Hepatocyte (in vitro differentiated cells): ENCODE measurements around the gene TOR1AIP2. TPM values are rescaled to one million over a fixed set of nuclear protein-coding genes. Genes with fewer than 3 reads are reported as not detected.
"Not testable (repeated sequence)": the region's sequence is repeated elsewhere in the genome, so short reads cannot be mapped to it uniquely, and the experiment has no call there.

ENCODE experiments used
- DNase-seq: peaks from one replicate; pipeline ENCODE4 v3.0.0-alpha.2; 2016; ENCODE audit warnings: low spot score
- H2AFZ ChIP-seq: fragments of 200-600 bp; sonication (generic); 2 replicates; pipeline ENCODE4 v1.6.0; 2016; ENCODE audit warnings: antibody characterized with exemption, mild to moderate bottlenecking
- H3K27ac ChIP-seq: fragments of 200-600 bp; sonication (generic); 2 replicates; pipeline ENCODE4 v1.5.1; 2016; ENCODE audit warnings: mild to moderate bottlenecking
- H3K27me3 ChIP-seq: fragments of 200-600 bp; sonication (generic); 2 replicates; pipeline ENCODE4 v1.6.1; 2016
- H3K36me3 ChIP-seq: fragments of 200-600 bp; sonication (generic); replicated peaks from 2 replicates; pipeline ENCODE4 v1.5.1; 2016; ENCODE audit warnings: low read depth; ENCODE audit not compliant: insufficient read depth
- H3K4me1 ChIP-seq: fragments of 200-600 bp; sonication (generic); 2 replicates; pipeline ENCODE4 v1.5.1; 2016; ENCODE audit warnings: mild to moderate bottlenecking, moderate library complexity; ENCODE audit not compliant: insufficient read depth
- H3K4me2 ChIP-seq: fragments of 200-600 bp; sonication (generic); 2 replicates; pipeline ENCODE4 v1.6.0; 2016
- H3K4me3 ChIP-seq: fragments of 200-600 bp; sonication (generic); 2 replicates; pipeline ENCODE4 v1.5.1; 2016; ENCODE audit warnings: mild to moderate bottlenecking
- H3K79me2 ChIP-seq: fragments of 200-600 bp; sonication (generic); 2 replicates; pipeline ENCODE4 v1.6.0; 2017; ENCODE audit warnings: mild to moderate bottlenecking
- H3K9me2 ChIP-seq: fragments of 200-600 bp; sonication (generic); replicated peaks from 2 replicates; pipeline ENCODE4 v1.6.0; 2017; ENCODE audit warnings: mild to moderate bottlenecking; ENCODE audit not compliant: insufficient read depth
- H3K9me3 ChIP-seq: fragments of 200-600 bp; sonication (generic); 2 replicates; pipeline ENCODE4 v1.5.1; 2016; ENCODE audit warnings: low read depth, mild to moderate bottlenecking
- H4K20me1 ChIP-seq: fragments of 200-600 bp; sonication (generic); 2 replicates; pipeline ENCODE4 v1.6.0; 2016; ENCODE audit warnings: mild to moderate bottlenecking; ENCODE audit not compliant: insufficient read depth, poor library complexity, severe bottlenecking
- CTCF ChIP-seq: fragments of 200-600 bp; sonication (generic); IDR thresholded peaks from 2 replicates; pipeline ENCODE4 v1.5.1; 2016; ENCODE audit warnings: antibody characterized with exemption, mild to moderate bottlenecking; ENCODE audit not compliant: poor library complexity
- EZH2 ChIP-seq: fragments of 200-600 bp; sonication (generic); IDR thresholded peaks from 2 replicates; pipeline ENCODE4 v1.6.1; 2016; ENCODE audit warnings: antibody characterized with exemption, mild to moderate bottlenecking, borderline replicate concordance
- EZH2phosphoT487 ChIP-seq: fragments of 200-600 bp; sonication (generic); IDR thresholded peaks from one replicate; pipeline ENCODE4 v1.6.1; 2018; ENCODE audit warnings: antibody characterized with exemption, mild to moderate bottlenecking, low read depth, moderate library complexity; ENCODE audit not compliant: unreplicated experiment, severe bottlenecking
- WGBS: methylation state at CpG from one replicate; pipeline ENCODE4 v1.1.6; 2016; ENCODE audit warnings: low lambda C conversion rate; ENCODE audit errors: missing lambda C conversion rate; 5-methylcytosine and 5-hydroxymethylcytosine counted together
- polyA plus RNA-seq: library from polyadenylated mRNA; unstranded; fragments of >200 nt; fragmentation: Nextera tagmentation; extraction: Ambion mirVana; gene quantifications from 2 replicates; pipeline ENCODE4 v1.2.1, GENCODE V29; 2016
- total RNA-seq: library from RNA; depleted of rRNA; stranded (reverse); fragments of >200 nt; gene quantifications from 2 replicates; pipeline ENCODE4 v1.2.3, GENCODE V29; 2014

TOR1AIP2 gene
- total and polyA plus RNA-seq, 2 experiments from 2014 or later = 36.6 to 158 TPM

GRCh38 chr1:179806333-179806732 lies 71.3 kb downstream of the TOR1AIP2 start:
- peaks cover 8% of the 10 kb centered on the region for H3K4me1 ChIP-seq
- H3K27ac ChIP-seq = no peak overlapping the region
- H2AFZ ChIP-seq = no peak overlapping the region
- H3K79me2 ChIP-seq = no peaks in the 10 kb centered on the region
- H3K9me2 ChIP-seq = no peaks in the 10 kb centered on the region
- no peaks in the 10 kb centered on the region for H3K27me3 ChIP-seq
- H3K4me2 ChIP-seq = no peak overlapping the region
- H4K20me1 ChIP-seq = no peaks in the 10 kb centered on the region
- no peak overlapping the region for H3K4me3 ChIP-seq
- no peak for TF ChIP-seq EZH2phosphoT487
- TF ChIP-seq CTCF = no peak
- no peak for TF ChIP-seq EZH2
- 72% methylated on average over 4 of the region's 4 CpGs for WGBS
- no peaks in the 10 kb centered on the region for H3K9me3 ChIP-seq
- H3K36me3 ChIP-seq = no peaks in the 10 kb centered on the region
- no peak for DNase-seq

- H3K27ac ChIP-seq = no peak overlapping the region
- no peaks in the 10 kb centered on the region for H4K20me1 ChIP-seq
- peak; percentile 28 for DNase-seq
- H2AFZ ChIP-seq = no peak overlapping the region
- H3K4me3 ChIP-seq = no peak overlapping the region
- no peaks in the 10 kb centered on the region for H3K9me2 ChIP-seq
- no peaks in the 10 kb centered on the region for H3K27me3 ChIP-seq
- no peaks in the 10 kb centered on the region for H3K36me3 ChIP-seq
- TF ChIP-seq EZH2phosphoT487 (no peak), EZH2 (no peak), CTCF (no peak)
- peaks cover 8% of the 10 kb centered on the region for H3K4me1 ChIP-seq
- no peaks in the 10 kb centered on the region for H3K9me3 ChIP-seq
- no peaks in the 10 kb centered on the region for H3K79me2 ChIP-seq
- 95% methylated on average over 19 of the region's 19 CpGs for WGBS
- H3K4me2 ChIP-seq = no peak overlapping the region
Measured at GRCh38 chr1:179805291-179806195, 72.1 kb downstream of the TOR1AIP2 start.

DNA sequence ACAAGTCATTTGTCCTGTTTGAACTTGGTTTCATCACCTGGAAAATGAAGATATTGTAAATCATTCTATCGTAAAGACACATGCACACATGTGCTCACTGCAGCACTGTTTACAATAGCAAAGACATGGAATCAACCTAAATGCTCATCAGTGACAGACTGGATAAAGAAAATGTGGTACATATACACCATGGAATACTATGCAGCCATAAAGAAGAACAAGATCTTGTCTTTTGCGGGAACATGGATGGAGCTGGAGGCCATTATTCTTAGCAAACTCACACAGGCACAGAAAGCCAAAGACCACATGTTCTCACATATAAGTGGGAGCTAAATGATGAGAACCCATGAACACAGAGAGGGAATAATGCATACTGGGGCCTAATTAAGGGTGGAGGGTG lies 73.2 kb downstream of the TOR1AIP2 start:
- not testable (repeated sequence) for DNase-seq, H3K27ac ChIP-seq, H3K27me3 ChIP-seq, H3K36me3 ChIP-seq, H3K4me3 ChIP-seq, H2AFZ ChIP-seq, H3K9me2 ChIP-seq, H3K4me2 ChIP-seq, H3K4me1 ChIP-seq, H3K79me2 ChIP-seq, H4K20me1 ChIP-seq, H3K9me3 ChIP-seq
- 98% methylated on average over 2 of the region's 2 CpGs for WGBS

DNA sequence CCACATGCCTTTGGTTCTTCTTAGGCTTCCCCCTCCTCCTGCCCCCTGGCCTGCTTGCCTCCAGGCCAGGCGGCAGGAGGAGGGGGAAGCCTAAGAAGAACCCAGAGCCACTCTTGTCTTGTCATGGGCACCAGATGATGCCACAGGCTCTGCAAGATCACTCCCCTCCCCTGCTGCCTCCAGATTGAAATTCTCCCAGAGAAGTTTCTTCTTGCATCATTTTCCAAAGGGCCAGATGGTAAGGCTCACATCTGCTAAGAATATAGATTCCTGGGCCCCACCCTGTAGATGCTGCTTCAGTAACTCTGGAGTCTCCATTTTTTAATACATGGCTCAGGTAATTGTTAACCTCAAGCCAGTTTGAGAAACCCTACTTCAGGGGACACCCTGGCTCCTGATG lies 73.7 kb downstream of the TOR1AIP2 start:
- Histone ChIP-seq H3K4me3 (no peak overlapping the region), H3K4me1 (peaks cover 8% of the 10 kb centered on the region), H3K27ac (no peak overlapping the region), H3K9me2 (no peaks in the 10 kb centered on the region), H3K79me2 (no peaks in the 10 kb centered on the region), H2AFZ (no peak overlapping the region), H3K36me3 (no peaks in the 10 kb centered on the region), H3K9me3 (no peaks in the 10 kb centered on the region), H4K20me1 (no peaks in the 10 kb centered on the region), H3K27me3 (no peaks in the 10 kb centered on the region), H3K4me2 (no peak overlapping the region)
- 75% methylated on average over 1 of the region's 1 CpG for WGBS
- DNase-seq = no peak
- no peak for TF ChIP-seq CTCF
- TF ChIP-seq EZH2phosphoT487 = no peak
- no peak for TF ChIP-seq EZH2
